Amniotic epithelial cell (primary cell): ENCODE results near the gene CRB2.
A peak's percentile ranks its signal among the peaks of the same experiment; 100 is the strongest.

Experiments
- DNase-seq: peaks from one replicate; pipeline ENCODE4 v3.0.0-alpha.2; 2010; ENCODE audit warnings: low read depth

Gene CRB2

GRCh38 chr9:123347289-123348060 lies 8.5 kb upstream of the CRB2 start:
- DNase-seq, result no peak

GRCh38 chr9:123348317-123348992 lies 7.5 kb upstream of the CRB2 start:
- DNase-seq, result no peak

- DNase-seq, result no peak
These were observed 7.0 kb upstream of the CRB2 start for GRCh38 chr9:123349033-123349432.

GRCh38 chr9:123349691-123350480 lies 6.1 kb upstream of the CRB2 start:
- DNase-seq, result peak; percentile 41

GRCh38 chr9:123350590-123351310 lies 5.2 kb upstream of the CRB2 start:
- DNase-seq, result no peak

GRCh38 chr9:123353041-123353440 lies 3.0 kb upstream of the CRB2 start:
- DNase-seq, result no peak

GRCh38 chr9:123353984-123354591 lies 1.9 kb upstream of the CRB2 start:
- DNase-seq, result peak; percentile 59

- DNase-seq, result no peak
These were observed 1.0 kb upstream of the CRB2 start for GRCh38 chr9:123354806-123355508.

- DNase-seq, result no peak
These were observed 1.1 kb downstream of the CRB2 start for GRCh38 chr9:123356851-123357742.

GRCh38 chr9:123357743-123358059 lies 1.7 kb downstream of the CRB2 start:
- DNase-seq, result no peak

- DNase-seq, result no peak
These were observed 2.3 kb downstream of the CRB2 start for GRCh38 chr9:123358181-123358905.

- no peak for DNase-seq
These were observed 3.1 kb downstream of the CRB2 start for GRCh38 chr9:123359106-123359505.

DNA sequence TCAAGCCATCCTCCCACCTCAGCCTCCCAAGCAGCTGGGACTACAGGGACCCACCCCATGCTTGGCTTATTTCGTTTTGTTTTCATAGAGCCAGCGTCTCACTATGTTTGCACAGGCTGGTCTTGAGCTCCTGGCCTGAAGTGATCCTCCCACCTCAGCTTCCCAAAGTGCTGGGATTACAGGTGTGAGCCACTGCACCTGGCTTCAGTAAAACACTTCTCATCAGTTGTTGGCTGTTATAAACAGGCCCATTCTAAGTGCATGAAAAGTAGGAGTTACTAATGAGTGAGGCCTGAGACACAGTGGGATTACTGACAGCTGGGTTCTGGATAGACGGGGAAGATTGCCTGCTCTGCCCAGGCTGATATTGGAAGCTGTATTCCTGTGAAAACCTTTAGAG lies 3.5 kb downstream of the CRB2 start:
- DNase-seq, result no peak

- peak; percentile 90 for DNase-seq
These were observed 4.4 kb downstream of the CRB2 start for GRCh38 chr9:123360161-123361085.

GRCh38 chr9:123361086-123361730 lies 5.2 kb downstream of the CRB2 start:
- DNase-seq, result peak; percentile 63

DNA sequence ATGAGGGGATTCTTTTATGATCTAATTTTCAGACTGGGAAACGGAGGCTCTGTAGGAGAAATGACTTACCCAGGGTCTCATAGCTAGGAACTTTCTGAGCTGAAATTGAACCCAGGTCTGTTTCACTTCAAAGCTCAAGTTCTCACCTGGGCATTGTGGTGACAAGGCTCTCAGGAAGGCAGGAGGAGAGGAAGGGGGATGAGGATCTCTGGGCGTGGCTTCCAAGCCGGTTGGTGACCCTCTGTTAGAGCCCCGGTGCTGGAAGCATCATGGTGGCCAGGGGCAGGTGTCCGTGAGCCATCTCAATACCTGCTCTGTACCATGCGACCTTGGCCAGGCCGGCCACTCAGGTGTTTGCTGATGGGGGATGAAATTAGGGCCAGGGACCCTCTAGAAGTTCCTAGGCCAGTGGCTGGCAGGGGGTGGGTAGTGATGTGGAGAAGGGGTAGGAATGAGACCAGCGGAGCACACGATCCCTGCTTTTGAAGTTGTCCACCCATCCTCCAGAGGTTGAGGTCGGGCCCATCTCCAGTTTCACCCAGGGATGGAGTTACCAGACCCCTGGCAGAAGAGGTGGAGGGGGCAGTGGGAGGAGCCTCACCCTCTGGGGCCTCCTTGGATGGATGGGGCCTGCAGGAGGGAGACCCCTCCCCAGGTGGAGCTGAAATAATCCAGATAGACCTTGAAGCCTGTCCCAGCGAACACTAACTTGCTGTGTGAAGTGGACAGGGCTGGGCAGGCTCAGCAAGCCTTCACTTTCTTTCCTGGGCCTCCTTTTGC lies 5.9 kb downstream of the CRB2 start:
- no peak for DNase-seq

GRCh38 chr9:123362856-123363255 lies 6.9 kb downstream of the CRB2 start:
- no peak for DNase-seq
